Measurements from ENCODE around the gene COX19.

Gene COX19

GRCh38 chr7:1014681-1015080 lies 39.3 kb upstream of the COX19 start:
- H3K27me3 ChIP-seq = peaks cover 0 to 24% (median 0%) of the 10 kb centered on the region in 11 experiments; a peak in 5 of 22 replicates
- H3K9ac ChIP-seq = peak overlapping the region in 2 of 11 experiments; percentile 20 to 25; a peak in 3 of 22 replicates
- 0 out of 22 replicates have a peak, but pooled peaks cover 0 to 1% (median 0%) of the 10 kb centered on the region in 11 experiments for H3K9me3 ChIP-seq (replicated peaks in 1 of 11)
- H3K4me3 ChIP-seq = no peak overlapping the region
- peak overlapping the region in 9 of 11 experiments; percentile 5 to 100 (median 95); a peak in 15 of 22 replicates for H3K4me2 ChIP-seq
- H3K27ac ChIP-seq = 0 out of 22 replicates have a peak overlapping the region, but pooled peaks of 1 of the 11 experiments have one; percentile 82
- H3K36me3 ChIP-seq = peaks cover 0 to 23% (median 8%) of the 10 kb centered on the region in 11 experiments; a peak in 13 of 22 replicates
- H4K20me1 ChIP-seq = peaks cover 43 to 88% (median 57%) of the 10 kb centered on the region in 11 experiments; a peak in 21 of 22 replicates
- TF ChIP-seq Cebpa-rat (IDR thresholded peaks at IDR 0.05) = no peak
- H3K4me1 ChIP-seq = peaks cover 29 to 82% (median 67%) of the 10 kb centered on the region in 10 experiments

DNA sequence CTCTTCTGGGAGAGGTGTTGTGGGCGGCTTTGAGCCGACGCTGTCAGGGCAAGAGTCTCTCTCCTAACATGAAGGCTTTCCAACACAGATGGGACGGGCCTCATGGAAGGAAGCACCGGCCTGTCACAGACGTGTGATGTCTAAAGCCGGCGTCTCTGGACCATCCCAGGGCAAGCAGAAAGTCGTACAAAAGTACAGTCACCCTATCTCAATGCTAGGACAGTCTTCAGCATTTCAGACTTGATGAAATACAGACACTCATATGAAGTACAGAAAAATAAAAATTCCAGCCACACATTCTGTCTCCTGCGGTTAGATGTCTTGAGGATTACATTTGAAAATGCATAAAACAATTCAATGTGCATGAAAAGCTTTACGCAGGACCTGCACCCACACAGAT lies 38.2 kb upstream of the COX19 start:
- peak overlapping the region in 8 of 11 experiments; percentile 92 to 100 (median 96); a peak in 16 of 22 replicates for H3K4me2 ChIP-seq
- peaks cover 0 to 25% (median 8%) of the 10 kb centered on the region in 11 experiments; a peak in 10 of 22 replicates for H3K36me3 ChIP-seq
- H3K4me3 ChIP-seq = no peak overlapping the region
- peaks cover 29 to 85% (median 70%) of the 10 kb centered on the region in 10 experiments for H3K4me1 ChIP-seq
- peaks cover 0 to 24% (median 0%) of the 10 kb centered on the region in 11 experiments; a peak in 5 of 22 replicates for H3K27me3 ChIP-seq
- H4K20me1 ChIP-seq = peaks cover 43 to 89% (median 58%) of the 10 kb centered on the region in 11 experiments; a peak in 21 of 22 replicates
- TF ChIP-seq Cebpa-rat (IDR thresholded peaks at IDR 0.05) = no peak
- H3K9me3 ChIP-seq (replicated peaks in 1 of 11) = no peaks in the 10 kb centered on the region
- H3K9ac ChIP-seq = peak overlapping the region in 4 of 11 experiments; percentile 20 to 74 (median 66); a peak in 5 of 22 replicates
- peak overlapping the region in 3 of 11 experiments; percentile 78 to 82 (median 81); a peak in 5 of 22 replicates for H3K27ac ChIP-seq

- Histone ChIP-seq H3K4me1 (peaks cover 29 to 87% (median 74%) of the 10 kb centered on the region in 10 experiments), H3K27ac (peak overlapping the region in 6 of 11 experiments; percentile 50 to 82 (median 78); a peak in 11 of 22 replicates), H4K20me1 (peaks cover 43 to 89% (median 58%) of the 10 kb centered on the region in 11 experiments; a peak in 21 of 22 replicates), H3K9ac (peak overlapping the region in 7 of 11 experiments; percentile 17 to 74 (median 62); a peak in 11 of 22 replicates), H3K4me2 (peak overlapping the region; percentile 73 to 100 (median 94)), H3K27me3 (peaks cover 0 to 24% (median 0%) of the 10 kb centered on the region in 11 experiments; a peak in 5 of 22 replicates), H3K4me3 (peak overlapping the region in 1 of 10 experiments; percentile 34; a peak in 1 of 20 replicates), H3K9me3 (replicated peaks in 1 of 11) (no peaks in the 10 kb centered on the region), H3K36me3 (peaks cover 0 to 25% (median 9%) of the 10 kb centered on the region in 11 experiments; a peak in 11 of 22 replicates)
- no peak for TF ChIP-seq Cebpa-rat (IDR thresholded peaks at IDR 0.05)
Observed at GRCh38 chr7:1012716-1013095, 37.4 kb upstream of the COX19 start.

DNA sequence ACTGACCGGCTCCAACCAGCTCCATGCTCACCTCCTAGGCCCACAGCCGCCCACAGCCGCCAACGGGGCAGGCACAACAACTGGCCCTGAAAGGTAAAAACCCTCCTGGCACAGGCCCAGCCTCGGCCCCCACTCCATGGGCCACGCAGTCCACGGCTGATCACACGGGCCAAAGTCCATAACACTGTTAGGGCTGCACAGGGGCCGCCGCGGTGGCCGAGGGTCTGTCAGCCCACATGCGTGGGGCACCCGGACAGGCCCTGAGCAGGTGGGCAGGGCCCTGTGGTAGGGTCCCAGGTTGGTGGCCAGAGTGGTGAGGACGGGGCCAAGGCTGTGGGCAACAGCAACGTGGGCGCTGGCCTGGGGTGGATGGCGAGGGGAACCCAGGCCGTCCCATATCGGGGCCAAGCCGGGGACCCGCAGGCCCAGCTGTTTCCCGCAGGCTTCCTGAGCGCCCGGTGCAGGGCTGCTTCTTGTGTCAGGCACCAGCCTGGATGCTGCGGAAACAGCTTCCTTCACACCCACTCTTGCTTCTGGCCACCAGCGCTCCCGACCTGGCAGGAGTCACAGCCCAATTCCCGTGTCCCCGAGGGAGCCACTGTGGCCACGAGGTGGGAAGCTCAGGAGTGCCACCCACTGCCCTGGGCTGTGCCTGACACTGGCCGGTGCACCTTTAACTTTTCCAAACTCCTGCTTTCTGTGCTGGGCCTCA lies 36.8 kb upstream of the COX19 start:
- no peak for TF ChIP-seq Cebpa-rat (IDR thresholded peaks at IDR 0.05)
- peaks cover 0 to 24% (median 0%) of the 10 kb centered on the region in 11 experiments; a peak in 5 of 22 replicates for H3K27me3 ChIP-seq
- no peaks in the 10 kb centered on the region for H3K9me3 ChIP-seq (replicated peaks in 1 of 11)
- peaks cover 29 to 88% (median 78%) of the 10 kb centered on the region in 10 experiments for H3K4me1 ChIP-seq
- H4K20me1 ChIP-seq = peaks cover 43 to 89% (median 59%) of the 10 kb centered on the region in 11 experiments; a peak in 21 of 22 replicates
- peak overlapping the region; percentile 73 to 100 (median 94) for H3K4me2 ChIP-seq
- peak overlapping the region in 5 of 10 experiments; percentile 4 to 46 (median 34); a peak in 7 of 20 replicates for H3K4me3 ChIP-seq
- peak overlapping the region in 8 of 11 experiments; percentile 38 to 82 (median 64); a peak in 16 of 22 replicates for H3K27ac ChIP-seq
- peak overlapping the region in 10 of 11 experiments; percentile 17 to 74 (median 56); a peak in 18 of 22 replicates for H3K9ac ChIP-seq
- peaks cover 0 to 26% (median 10%) of the 10 kb centered on the region in 11 experiments; a peak in 12 of 22 replicates for H3K36me3 ChIP-seq

DNA sequence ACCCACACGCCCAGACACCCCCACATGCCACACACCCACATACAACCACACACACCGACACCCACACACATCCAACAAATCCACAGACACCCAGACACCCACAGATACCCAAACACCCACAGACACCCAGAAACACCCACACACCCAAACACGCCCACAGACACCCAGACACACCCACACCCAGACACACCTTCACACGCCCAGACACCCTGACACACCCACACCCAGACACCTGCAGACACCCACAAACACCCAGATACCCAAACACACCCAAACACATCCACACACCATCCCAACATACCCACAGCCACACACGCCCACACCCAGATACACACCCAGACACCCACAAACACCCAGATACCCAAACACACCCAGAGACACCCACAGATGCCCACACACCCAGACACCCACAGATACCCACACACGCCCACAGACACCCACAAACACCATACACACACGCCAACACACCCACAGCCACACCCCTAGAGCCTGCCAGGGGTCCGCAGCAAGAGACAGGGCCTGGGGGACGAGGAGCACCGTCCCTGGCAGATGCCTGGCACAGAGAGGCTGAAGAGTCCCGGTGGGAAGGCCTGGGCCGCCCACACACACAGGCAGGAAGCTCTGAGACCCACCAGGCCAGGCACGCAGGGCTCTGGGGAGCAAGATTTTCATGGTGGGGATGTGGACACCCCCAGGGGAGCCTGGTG lies 36.1 kb upstream of the COX19 start:
- Histone ChIP-seq H3K36me3 (peaks cover 0 to 31% (median 16%) of the 10 kb centered on the region in 11 experiments; a peak in 12 of 22 replicates), H3K9me3 (replicated peaks in 1 of 11) (no peaks in the 10 kb centered on the region), H3K27ac (peak overlapping the region in 8 of 11 experiments; percentile 38 to 82 (median 64); a peak in 15 of 22 replicates), H3K9ac (peak overlapping the region; percentile 11 to 74 (median 56); a peak in 19 of 22 replicates), H3K4me3 (peak overlapping the region in 5 of 10 experiments; percentile 4 to 46 (median 34); a peak in 4 of 20 replicates), H3K27me3 (peaks cover 0 to 24% (median 0%) of the 10 kb centered on the region in 11 experiments; a peak in 5 of 22 replicates), H3K4me2 (peak overlapping the region; percentile 73 to 100 (median 94)), H3K4me1 (peaks cover 29 to 92% (median 83%) of the 10 kb centered on the region in 10 experiments), H4K20me1 (peaks cover 43 to 91% (median 58%) of the 10 kb centered on the region in 11 experiments; a peak in 21 of 22 replicates)
- TF ChIP-seq Cebpa-rat (IDR thresholded peaks at IDR 0.05) = no peak

DNA sequence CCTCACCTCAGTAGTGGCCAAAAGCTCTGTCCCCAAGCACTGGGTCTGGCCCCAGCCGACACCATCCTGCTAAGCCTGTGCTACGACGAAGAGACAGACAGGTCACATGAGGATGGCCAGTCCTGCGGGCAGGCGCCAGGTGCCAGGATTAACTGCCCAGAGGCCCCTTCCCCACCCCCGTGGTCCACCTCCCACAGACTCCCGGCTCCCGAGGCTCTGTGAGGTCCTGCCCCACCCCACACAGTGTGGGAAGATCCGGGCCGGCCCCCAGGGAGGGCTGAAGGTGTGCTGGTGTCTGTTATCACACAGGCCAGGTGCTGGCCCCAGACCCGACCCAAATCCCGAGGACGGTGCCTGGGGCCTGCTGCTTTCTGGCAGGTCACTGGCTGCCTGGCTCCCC lies 34.9 kb upstream of the COX19 start:
- H3K9me3 ChIP-seq (replicated peaks in 1 of 11) = no peaks in the 10 kb centered on the region
- H3K4me1 ChIP-seq = peaks cover 29 to 98% (median 89%) of the 10 kb centered on the region in 10 experiments
- TF ChIP-seq Cebpa-rat (IDR thresholded peaks at IDR 0.05) = no peak
- peaks cover 0 to 24% (median 0%) of the 10 kb centered on the region in 11 experiments; a peak in 5 of 22 replicates for H3K27me3 ChIP-seq
- peaks cover 38 to 97% (median 57%) of the 10 kb centered on the region in 11 experiments; a peak in 21 of 22 replicates for H4K20me1 ChIP-seq
- peak overlapping the region in 7 of 11 experiments; percentile 11 to 62 (median 41); a peak in 8 of 22 replicates for H3K27ac ChIP-seq
- no peak overlapping the region for H3K4me3 ChIP-seq
- peaks cover 0 to 35% (median 17%) of the 10 kb centered on the region in 11 experiments; a peak in 12 of 22 replicates for H3K36me3 ChIP-seq
- peak overlapping the region; percentile 48 to 100 (median 91) for H3K4me2 ChIP-seq
- H3K9ac ChIP-seq = peak overlapping the region in 7 of 11 experiments; percentile 4 to 62 (median 25); a peak in 11 of 22 replicates

- peaks cover 0 to 35% (median 17%) of the 10 kb centered on the region in 11 experiments; a peak in 12 of 22 replicates for H3K36me3 ChIP-seq
- peaks cover 0 to 24% (median 0%) of the 10 kb centered on the region in 11 experiments; a peak in 5 of 22 replicates for H3K27me3 ChIP-seq
- H4K20me1 ChIP-seq = peaks cover 34 to 92% (median 52%) of the 10 kb centered on the region in 11 experiments; a peak in 21 of 22 replicates
- no peaks in the 10 kb centered on the region for H3K9me3 ChIP-seq (replicated peaks in 1 of 11)
- peak overlapping the region in 10 of 11 experiments; percentile 50 to 100 (median 92); a peak in 18 of 22 replicates for H3K4me2 ChIP-seq
- no peak overlapping the region for H3K4me3 ChIP-seq
- TF ChIP-seq Cebpa-rat (IDR thresholded peaks at IDR 0.05) = no peak
- peak overlapping the region in 5 of 11 experiments; percentile 11 to 62 (median 45); a peak in 8 of 22 replicates for H3K27ac ChIP-seq
- peaks cover 31 to 98% (median 89%) of the 10 kb centered on the region in 10 experiments for H3K4me1 ChIP-seq
- peak overlapping the region in 6 of 11 experiments; percentile 4 to 62 (median 33); a peak in 8 of 22 replicates for H3K9ac ChIP-seq
Observed at GRCh38 chr7:1009747-1010146, 34.4 kb upstream of the COX19 start.
